Thymus (tissue), 11 donors: ENCODE measurements around the gene ADCY10. TPM values are rescaled to one million over a fixed set of nuclear protein-coding genes. Genes with fewer than 3 reads are reported as not detected.

ENCODE experiments used
- DNase-seq, 9 donors: peaks; one replicate each; pipeline ENCODE4 v3.0.0-alpha.2; 2013; ENCODE audit warnings: low spot score in 9 of 9, low read depth in 6 of 9, missing footprints in 1 of 9
- H3K27ac ChIP-seq, 2 donors: one replicate each; pipeline ENCODE4 v1.5.1; 2013; ENCODE audit warnings: control low read depth in 1 of 2, low read depth in 1 of 2, low read length in 1 of 2, mild to moderate bottlenecking in 1 of 2, moderate library complexity in 1 of 2
- H3K27me3 ChIP-seq, 2 donors: one replicate each; pipeline ENCODE4 v1.5.1; 2013; ENCODE audit warnings: low read length in 1 of 2; ENCODE audit not compliant: control insufficient read depth in 2 of 2, insufficient read depth in 1 of 2
- H3K36me3 ChIP-seq, 2 donors: one replicate each; pipeline ENCODE4 v1.5.1; 2013; ENCODE audit warnings: low read length in 1 of 2, mild to moderate bottlenecking in 1 of 2, moderate library complexity in 1 of 2; ENCODE audit not compliant: control insufficient read depth in 2 of 2, insufficient read depth in 2 of 2
- H3K4me1 ChIP-seq, 2 donors: one replicate each; pipeline ENCODE4 v1.5.1; 2013; ENCODE audit warnings: low read length in 2 of 2; ENCODE audit not compliant: control insufficient read depth in 2 of 2, insufficient read depth in 2 of 2
- H3K4me3 ChIP-seq, 2 donors: one replicate each; pipeline ENCODE4 v1.5.1; 2013; ENCODE audit warnings: low read length in 2 of 2, control low read depth in 1 of 2, mild to moderate bottlenecking in 1 of 2
- H3K9me3 ChIP-seq, 2 donors: one replicate each; pipeline ENCODE4 v1.5.1; 2013; ENCODE audit warnings: low read length in 1 of 2, mild to moderate bottlenecking in 1 of 2; ENCODE audit not compliant: control insufficient read depth in 2 of 2, insufficient read depth in 1 of 2
- WGBS: extraction: QIAGEN DNeasy Blood & Tissue Kit; methylation state at CpG from one replicate; pipeline ENCODE4 v1.1.7; 2013; 5-methylcytosine and 5-hydroxymethylcytosine counted together
- polyA plus RNA-seq: library from polyadenylated mRNA; stranded (reverse); fragments of 200-250 nt; gene quantifications from one replicate; pipeline ENCODE4 v1.2.3, GENCODE V29; 2013
- total RNA-seq: library from RNA; stranded (reverse); fragments of 120-200 nt; gene quantifications from one replicate; pipeline ENCODE4 v1.2.4, GENCODE V29; 2013
- donor health status: healthy.

Gene ADCY10
- total and polyA plus RNA-seq, 2 donors, result 0.09 to 0.30 TPM

GRCh38 chr1:167775178-167775577 lies 138.8 kb downstream of the ADCY10 start:
- 94% methylated on average over 2 of the region's 2 CpGs for WGBS
- no peaks in the 10 kb centered on the region for H3K27me3 ChIP-seq
- H3K36me3 ChIP-seq, result peaks cover 0 to 12% of the 10 kb centered on the region in 2 donors
- H3K4me3 ChIP-seq, result no peak overlapping the region
- H3K27ac ChIP-seq, result no peak overlapping the region
- peaks cover 0 to 5% of the 10 kb centered on the region in 2 donors for H3K9me3 ChIP-seq
- no peak for DNase-seq
- H3K4me1 ChIP-seq, result peaks cover 0 to 8% of the 10 kb centered on the region in 2 donors

GRCh38 chr1:167774710-167775109 lies 139.2 kb downstream of the ADCY10 start:
- no peak for DNase-seq
- Histone ChIP-seq H3K36me3 (peaks cover 0 to 13% of the 10 kb centered on the region in 2 donors), H3K27ac (no peak overlapping the region), H3K4me3 (no peak overlapping the region), H3K27me3 (no peaks in the 10 kb centered on the region), H3K4me1 (peaks cover 0 to 8% of the 10 kb centered on the region in 2 donors), H3K9me3 (peaks cover 0 to 5% of the 10 kb centered on the region in 2 donors)

- DNase-seq, result no peak
- Histone ChIP-seq H3K9me3 (peaks cover 0 to 5% of the 10 kb centered on the region in 2 donors), H3K27me3 (no peaks in the 10 kb centered on the region), H3K4me3 (no peak overlapping the region), H3K27ac (no peak overlapping the region), H3K36me3 (peaks cover 0 to 13% of the 10 kb centered on the region in 2 donors), H3K4me1 (peaks cover 0 to 8% of the 10 kb centered on the region in 2 donors)
- 88% methylated on average over 2 of the region's 2 CpGs for WGBS
Measured at GRCh38 chr1:167773516-167773915, 140.4 kb downstream of the ADCY10 start.

GRCh38 chr1:167772436-167772835 lies 141.5 kb downstream of the ADCY10 start:
- Histone ChIP-seq H3K9me3 (peaks cover 0 to 5% of the 10 kb centered on the region in 2 donors), H3K36me3 (peaks cover 0 to 13% of the 10 kb centered on the region in 2 donors), H3K27me3 (no peaks in the 10 kb centered on the region), H3K27ac (no peak overlapping the region), H3K4me1 (peaks cover 0 to 8% of the 10 kb centered on the region in 2 donors), H3K4me3 (no peak overlapping the region)
- no peak for DNase-seq
- 96% methylated on average over 4 of the region's 4 CpGs for WGBS

GRCh38 chr1:167770127-167770526 lies 143.8 kb downstream of the ADCY10 start:
- WGBS, result 88% methylated on average over 3 of the region's 3 CpGs

GRCh38 chr1:167767761-167768160 lies 146.2 kb downstream of the ADCY10 start:
- Histone ChIP-seq H3K4me3 (no peak overlapping the region), H3K4me1 (peaks cover 4 to 7% of the 10 kb centered on the region in 2 donors), H3K36me3 (peaks cover 0 to 10% of the 10 kb centered on the region in 2 donors), H3K9me3 (peaks cover 0 to 5% of the 10 kb centered on the region in 2 donors), H3K27ac (no peak overlapping the region), H3K27me3 (no peaks in the 10 kb centered on the region)
- DNase-seq, result no peak

More at GRCh38 chr1:167770127-167770526, 143.8 kb downstream of the ADCY10 start:
- H3K4me1 ChIP-seq, result peaks cover 0 to 8% of the 10 kb centered on the region in 2 donors
- no peaks in the 10 kb centered on the region for H3K27me3 ChIP-seq
- peaks cover 0 to 5% of the 10 kb centered on the region in 2 donors for H3K9me3 ChIP-seq
- no peak overlapping the region for H3K27ac ChIP-seq
- H3K36me3 ChIP-seq, result peaks cover 0 to 10% of the 10 kb centered on the region in 2 donors
- DNase-seq, result no peak
- no peak overlapping the region for H3K4me3 ChIP-seq

- WGBS, result 98% methylated on average over 2 of the region's 2 CpGs
- Histone ChIP-seq H3K4me1 (peaks cover 13 to 19% of the 10 kb centered on the region in 2 donors), H3K27ac (no peak overlapping the region), H3K4me3 (no peak overlapping the region), H3K36me3 (peaks cover 0 to 7% of the 10 kb centered on the region in 2 donors), H3K9me3 (peaks cover 0 to 1% of the 10 kb centered on the region in 2 donors), H3K27me3 (no peaks in the 10 kb centered on the region)
- DNase-seq, result no peak
Measured at GRCh38 chr1:167766538-167766937, 147.4 kb downstream of the ADCY10 start.

GRCh38 chr1:167765496-167765895 lies 148.4 kb downstream of the ADCY10 start:
- Histone ChIP-seq H3K4me3 (no peak overlapping the region), H3K4me1 (peaks cover 17 to 25% of the 10 kb centered on the region in 2 donors), H3K9me3 (no peaks in the 10 kb centered on the region), H3K27me3 (no peaks in the 10 kb centered on the region), H3K36me3 (peaks cover 0 to 7% of the 10 kb centered on the region in 2 donors), H3K27ac (no peak overlapping the region)
- 98% methylated on average over 6 of the region's 6 CpGs for WGBS
- DNase-seq, result no peak

- Histone ChIP-seq H3K9me3 (no peaks in the 10 kb centered on the region), H3K27ac (no peak overlapping the region), H3K27me3 (no peaks in the 10 kb centered on the region), H3K4me3 (no peak overlapping the region), H3K36me3 (peaks cover 0 to 3% of the 10 kb centered on the region in 2 donors), H3K4me1 (peaks cover 17 to 25% of the 10 kb centered on the region in 2 donors)
- no peak for DNase-seq
- 98% methylated on average over 5 of the region's 5 CpGs for WGBS
Measured at GRCh38 chr1:167764458-167765330, 149.2 kb downstream of the ADCY10 start.
